NCI-H774 (cell line): Measurements from ENCODE around the gene BBS2.
A peak's percentile ranks its signal among the peaks of the same experiment; 100 is the strongest.

ENCODE experiments used
- DNase-seq: peaks from one replicate; lab custom pipeline; 2025; lab: John Stamatoyannopoulos, UW

The BBS2 gene

GRCh38 chr16:56477096-56477878 is 42.5 kb downstream of the BBS2 start:
- no peak for DNase-seq

GRCh38 chr16:56475201-56475600 is 44.6 kb downstream of the BBS2 start:
- no peak for DNase-seq

- DNase-seq, result no peak
These were observed 49.2 kb downstream of the BBS2 start for GRCh38 chr16:56470666-56471065.

- no peak for DNase-seq
These were observed 49.6 kb downstream of the BBS2 start for GRCh38 chr16:56470232-56470631.

GRCh38 chr16:56469748-56470147 is 50.1 kb downstream of the BBS2 start:
- DNase-seq, result no peak

GRCh38 chr16:56468800-56469199 is 51.0 kb downstream of the BBS2 start:
- no peak for DNase-seq

- no peak for DNase-seq
These were observed 53.5 kb downstream of the BBS2 start for GRCh38 chr16:56466344-56466743.

GRCh38 chr16:56463153-56463552 is 56.7 kb downstream of the BBS2 start:
- no peak for DNase-seq

GRCh38 chr16:56462064-56462796 is 57.6 kb downstream of the BBS2 start:
- DNase-seq, result no peak

GRCh38 chr16:56460101-56460500 is 59.7 kb downstream of the BBS2 start:
- no peak for DNase-seq

- DNase-seq, result no peak
These were observed 61.8 kb downstream of the BBS2 start for GRCh38 chr16:56457927-56458470.

GRCh38 chr16:56451753-56452689 is 67.8 kb downstream of the BBS2 start:
- peak; percentile 7 for DNase-seq

- DNase-seq, result peak; percentile 94
These were observed 68.7 kb downstream of the BBS2 start, which contains the start of the genes NUDT21 and OGFOD1 for GRCh38 chr16:56450986-56451752. Gene NUDT21, minus strand, starts transcription at chr16:56451332. Its CDS starts 130 bp downstream, at chr16:56451202. Gene OGFOD1, plus strand, starts transcription at chr16:56451554. Its CDS starts 59 bp downstream, at chr16:56451613.

GRCh38 chr16:56450275-56450985 is 69.4 kb downstream of the BBS2 start:
- DNase-seq, result no peak

GRCh38 chr16:56448005-56448404 is 71.8 kb downstream of the BBS2 start:
- no peak for DNase-seq

GRCh38 chr16:56447286-56447685 is 72.5 kb downstream of the BBS2 start:
- DNase-seq, result no peak

- DNase-seq, result no peak
These were observed 81.8 kb downstream of the BBS2 start for GRCh38 chr16:56438038-56438437.

- no peak for DNase-seq
These were observed 83.6 kb downstream of the BBS2 start for GRCh38 chr16:56436258-56436657.
